ENCODE results near the gene CCDC9. TPM values are rescaled to one million over a fixed set of nuclear protein-coding genes. Genes with fewer than 3 reads are reported as not detected.
"Not testable (repeated sequence)": the region's sequence is repeated elsewhere in the genome, so short reads cannot be mapped to it uniquely, and the experiment has no call there.

The CCDC9 gene
- total RNA-seq, 4 donors from 2014 or later = 12.1 to 104 (median 35.8) TPM

- peaks cover 0 to 53% (median 0%) of the 10 kb centered on the region in 3 donors for H3K36me3 ChIP-seq
- TF ChIP-seq POLR2A (IDR thresholded peaks at IDR 0.05) = no peak
- TF ChIP-seq CTCF (IDR thresholded peaks at IDR 0.05) = no peak
- H3K27me3 ChIP-seq = no peaks in the 10 kb centered on the region
- H3K27ac ChIP-seq = no peak overlapping the region
- H3K9me3 ChIP-seq = no peaks in the 10 kb centered on the region
- peaks cover 0 to 25% (median 6%) of the 10 kb centered on the region in 4 donors for H3K4me1 ChIP-seq
- H3K4me3 ChIP-seq = no peak overlapping the region
- DNase-seq = no peak
These were observed 2.7 kb downstream of the CCDC9 start for GRCh38 chr19:47258895-47259555.

DNA sequence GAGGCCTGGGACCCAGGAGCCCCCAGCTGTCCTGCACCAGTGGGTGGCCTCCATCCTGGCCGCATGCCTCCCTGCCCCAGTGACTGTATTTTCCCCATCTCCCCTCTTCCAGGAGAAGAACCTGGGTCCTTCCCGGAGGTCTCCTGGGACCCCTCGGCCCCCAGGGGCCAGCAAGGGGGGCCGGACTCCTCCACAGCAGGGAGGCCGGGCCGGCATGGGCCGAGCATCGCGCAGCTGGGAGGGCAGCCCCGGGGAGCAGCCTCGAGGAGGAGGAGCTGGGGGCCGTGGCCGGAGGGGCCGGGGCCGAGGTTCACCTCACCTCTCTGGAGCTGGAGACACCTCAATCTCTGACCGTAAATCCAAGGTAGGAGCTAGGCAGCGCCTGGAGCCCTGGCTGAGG is 4.2 kb downstream of the CCDC9 start:
- TF ChIP-seq CTCF (IDR thresholded peaks at IDR 0.05) (no peak), POLR2A (IDR thresholded peaks at IDR 0.05) (no peak)
- H3K36me3 ChIP-seq = peaks cover 0 to 68% (median 0%) of the 10 kb centered on the region in 3 donors

DNA sequence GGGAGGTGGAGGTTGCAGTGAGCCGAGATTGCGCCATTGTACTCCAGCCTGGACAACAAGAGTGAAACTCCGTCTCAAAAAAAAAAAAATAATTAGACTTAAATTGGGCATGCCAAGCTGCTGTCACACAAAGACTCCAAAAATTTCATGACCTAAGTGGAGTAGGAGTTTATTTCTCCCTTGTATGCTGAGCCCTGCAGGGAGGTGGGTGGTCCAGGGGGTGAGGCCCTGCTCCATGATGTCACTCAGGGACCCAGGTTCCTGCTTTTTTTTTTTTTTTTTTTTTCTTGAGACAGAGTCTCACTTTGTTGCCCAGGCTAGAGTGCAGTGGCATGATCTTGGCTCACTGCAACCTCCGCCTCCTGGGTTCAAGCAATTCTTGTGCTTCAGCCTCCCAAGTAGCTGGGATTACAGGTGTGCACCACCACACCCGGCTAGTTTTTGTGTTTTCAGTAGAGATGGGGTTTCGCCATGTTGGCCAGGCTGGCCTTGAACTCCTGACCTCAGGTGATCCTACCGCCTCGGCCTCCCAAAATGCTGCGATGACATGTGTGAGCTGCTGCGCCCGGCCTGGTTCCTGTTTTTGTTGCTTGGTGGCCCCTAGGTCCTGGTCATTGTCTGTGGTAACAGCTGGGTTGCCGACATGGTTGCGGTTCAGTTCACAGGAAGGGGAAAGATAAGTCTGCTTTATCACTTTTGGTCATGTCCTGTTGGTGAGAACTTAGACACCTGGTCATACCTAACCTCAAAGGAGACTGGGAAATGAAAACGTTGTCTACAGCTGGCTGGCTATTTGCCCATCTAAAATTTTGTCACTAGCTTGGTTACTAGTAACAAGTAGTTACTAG is 5.8 kb downstream of the CCDC9 start:
- not testable (repeated sequence) for H3K9me3 ChIP-seq, H3K4me3 ChIP-seq, H3K27me3 ChIP-seq
- peaks cover 0 to 83% (median 0%) of the 10 kb centered on the region in 3 donors for H3K36me3 ChIP-seq
- peak overlapping the region in 2 of 4 donors; percentile 59 to 65 for H3K27ac ChIP-seq
- DNase-seq = peak in 2 of 3 donors; percentile 82 to 87
- peaks cover 0 to 19% (median 6%) of the 10 kb centered on the region in 4 donors for H3K4me1 ChIP-seq

More for the DNA sequence above, 4.2 kb downstream of the CCDC9 start:
- H3K9me3 ChIP-seq = no peaks in the 10 kb centered on the region
- H3K27me3 ChIP-seq = no peaks in the 10 kb centered on the region
- H3K4me1 ChIP-seq = peaks cover 0 to 23% (median 6%) of the 10 kb centered on the region in 4 donors
- no peak overlapping the region for H3K4me3 ChIP-seq
- no peak overlapping the region for H3K27ac ChIP-seq
- DNase-seq = no peak

DNA sequence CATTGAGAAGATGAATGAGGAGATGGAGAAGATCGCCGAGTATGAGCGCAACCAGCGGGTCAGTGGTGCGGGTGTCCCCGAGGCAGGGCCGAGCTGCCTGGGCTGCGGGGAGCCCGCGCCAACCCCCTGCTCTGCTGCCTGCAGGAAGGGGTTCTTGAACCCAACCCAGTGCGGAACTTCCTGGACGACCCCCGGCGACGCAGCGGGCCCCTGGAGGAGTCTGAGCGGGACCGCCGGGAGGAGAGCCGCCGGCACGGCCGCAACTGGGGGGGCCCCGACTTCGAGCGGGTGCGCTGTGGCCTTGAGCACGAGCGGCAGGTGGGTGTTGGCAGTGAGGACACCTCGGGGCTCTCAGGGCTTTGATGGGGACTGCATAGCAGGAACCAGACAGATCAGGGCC is 8.3 kb downstream of the CCDC9 start:
- Histone ChIP-seq H3K36me3 (peaks cover 0 to 83% (median 0%) of the 10 kb centered on the region in 3 donors), H3K27ac (no peak overlapping the region), H3K27me3 (no peaks in the 10 kb centered on the region), H3K9me3 (no peaks in the 10 kb centered on the region), H3K4me1 (no peaks in the 10 kb centered on the region), H3K4me3 (no peak overlapping the region)
- no peak for DNase-seq
- TF ChIP-seq CTCF (IDR thresholded peaks at IDR 0.05) (no peak), POLR2A (IDR thresholded peaks at IDR 0.05) (no peak)

DNA sequence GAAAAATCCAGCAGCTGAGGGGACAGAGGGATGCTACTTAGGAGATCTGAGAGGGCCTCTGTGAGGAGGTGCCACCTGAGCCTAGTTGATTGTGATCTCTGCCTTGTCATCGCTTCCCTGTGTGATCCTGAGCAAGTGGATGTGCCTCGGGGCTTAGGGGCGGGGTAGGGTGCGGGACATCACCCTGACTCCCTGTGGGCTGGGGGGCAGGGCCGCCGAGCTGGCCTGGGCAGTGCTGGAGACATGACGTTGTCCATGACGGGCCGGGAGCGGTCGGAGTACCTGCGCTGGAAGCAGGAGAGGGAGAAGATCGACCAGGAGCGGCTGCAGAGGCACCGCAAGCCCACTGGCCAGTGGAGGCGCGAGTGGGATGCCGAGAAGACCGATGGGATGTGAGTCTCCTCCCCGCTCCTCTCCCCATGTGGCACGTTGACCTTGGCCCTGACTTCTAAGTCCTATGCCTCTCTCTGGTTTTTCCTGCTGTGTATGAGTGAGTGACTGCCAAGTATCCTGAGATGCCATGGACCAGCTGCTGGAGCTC is 10.1 kb downstream of the CCDC9 start:
- no peaks in the 10 kb centered on the region for H3K27me3 ChIP-seq
- no peak overlapping the region for H3K4me3 ChIP-seq
- H3K36me3 ChIP-seq = peaks cover 0 to 80% (median 0%) of the 10 kb centered on the region in 3 donors
- H3K27ac ChIP-seq = no peak overlapping the region
- H3K4me1 ChIP-seq = no peaks in the 10 kb centered on the region
- H3K9me3 ChIP-seq = no peaks in the 10 kb centered on the region
- no peak for TF ChIP-seq POLR2A (IDR thresholded peaks at IDR 0.05)
- no peak for TF ChIP-seq CTCF (IDR thresholded peaks at IDR 0.05)
- DNase-seq = no peak

- TF ChIP-seq POLR2A (IDR thresholded peaks at IDR 0.05) (no peak), CTCF (IDR thresholded peaks at IDR 0.05) (no peak)
- H3K36me3 ChIP-seq = peaks cover 0 to 74% (median 0%) of the 10 kb centered on the region in 3 donors
- no peak for DNase-seq
These were observed 11.0 kb downstream of the CCDC9 start for GRCh38 chr19:47267350-47267759.

More at GRCh38 chr19:47267350-47267759, 11.0 kb downstream of the CCDC9 start:
- H3K4me1 ChIP-seq = peaks cover 0 to under 1% (median 0%) of the 10 kb centered on the region in 4 donors
- H3K9me3 ChIP-seq = no peaks in the 10 kb centered on the region
- H3K27ac ChIP-seq = no peak overlapping the region
- H3K27me3 ChIP-seq = no peaks in the 10 kb centered on the region
- no peak overlapping the region for H3K4me3 ChIP-seq

Data from Peyer's patch (tissue), 4 donors.